GM23338 (cell line): ENCODE data around the gene SSX3. TPM values are rescaled to one million over a fixed set of nuclear protein-coding genes. Genes with fewer than 3 reads are reported as not detected.
A peak's percentile ranks its signal among the peaks of the same experiment; 100 is the strongest.
"Not testable (repeated sequence)": the region's sequence is repeated elsewhere in the genome, so short reads cannot be mapped to it uniquely, and the experiment has no call there.

Source experiments
- ATAC-seq: fragments of 200-7000 bp; cut with Tn5 transposase; 3 replicates; pipeline ENCODE4 v1.9.1; 2020
- DNase-seq: peaks from one replicate; pipeline ENCODE4 v3.0.0-alpha.2; 2015; ENCODE audit warnings: low spot score
- H2AFZ ChIP-seq: fragments of 200-600 bp; sonication (generic); 2 replicates; pipeline ENCODE4 v1.8.0; 2016; ENCODE audit warnings: antibody characterized with exemption, mild to moderate bottlenecking, moderate library complexity
- H3F3A ChIP-seq: fragments of 200-600 bp; sonication (generic); replicated peaks from 2 replicates; pipeline ENCODE4 v1.8.0; 2017; ENCODE audit warnings: antibody characterized with exemption, mixed run types, low read depth
- H3K27ac ChIP-seq: fragments of 200-600 bp; sonication (generic); 2 replicates; pipeline ENCODE4 v1.6.1; 2016; ENCODE audit warnings: low read depth
- H3K27me3 ChIP-seq: fragments of 200-600 bp; sonication (generic); 2 replicates; pipeline ENCODE4 v1.8.0; 2016; ENCODE audit warnings: mild to moderate bottlenecking, mixed run types, moderate library complexity; ENCODE audit not compliant: insufficient read depth
- H3K36me3 ChIP-seq: fragments of 200-600 bp; sonication (generic); 2 replicates; pipeline ENCODE4 v1.8.0; 2016; ENCODE audit warnings: mild to moderate bottlenecking; ENCODE audit not compliant: insufficient read depth
- H3K4me1 ChIP-seq: fragments of 200-600 bp; sonication (generic); 2 replicates; pipeline ENCODE4 v1.8.0; 2016; ENCODE audit warnings: mild to moderate bottlenecking, moderate library complexity; ENCODE audit not compliant: insufficient read depth
- H3K4me2 ChIP-seq: fragments of 200-600 bp; sonication (generic); 2 replicates; pipeline ENCODE4 v1.7.1; 2017; ENCODE audit warnings: mixed run types
- H3K4me3 ChIP-seq: fragments of 200-600 bp; sonication (generic); 2 replicates; pipeline ENCODE4 v1.6.1; 2016; ENCODE audit warnings: mixed run types
- H3K79me2 ChIP-seq: fragments of 200-600 bp; sonication (generic); replicated peaks from 2 replicates; pipeline ENCODE4 v1.8.0; 2017; ENCODE audit warnings: mild to moderate bottlenecking; ENCODE audit not compliant: insufficient read depth
- H3K9me2 ChIP-seq: fragments of 200-600 bp; sonication (generic); 2 replicates; pipeline ENCODE4 v1.8.0; 2017; ENCODE audit not compliant: insufficient read depth
- H4K20me1 ChIP-seq: fragments of 200-600 bp; sonication (generic); replicated peaks from 2 replicates; pipeline ENCODE4 v1.8.0; 2017; ENCODE audit warnings: mild to moderate bottlenecking; ENCODE audit not compliant: insufficient read depth
- H3K27ac Mint-ChIP-seq: 2 replicates; pipeline ENCODE4 v1.8.0; 2020; ENCODE audit warnings: inconsistent platforms, mild to moderate bottlenecking, moderate library complexity, mixed read lengths
- H3K27me3 Mint-ChIP-seq: 3 replicates; pipeline ENCODE4 v1.8.0; 2022; ENCODE audit warnings: low read depth, mild to moderate bottlenecking, moderate library complexity, mixed read lengths, inconsistent platforms; ENCODE audit not compliant: insufficient read depth, poor library complexity
- H3K36me3 Mint-ChIP-seq: 3 replicates; pipeline ENCODE4 v1.8.0; 2021; ENCODE audit warnings: low read depth, mild to moderate bottlenecking, inconsistent platforms, moderate library complexity, mixed read lengths
- H3K4me1 Mint-ChIP-seq: 3 replicates; pipeline ENCODE4 v1.8.0; 2020; ENCODE audit warnings: mild to moderate bottlenecking, inconsistent platforms, mixed read lengths
- H3K4me3 Mint-ChIP-seq: 3 replicates; pipeline ENCODE4 v1.8.0; 2021; ENCODE audit warnings: moderate library complexity, mild to moderate bottlenecking, inconsistent platforms, mixed read lengths
- H3K9me3 Mint-ChIP-seq: 3 replicates; pipeline ENCODE4 v1.8.0; 2020; ENCODE audit warnings: moderate library complexity, mild to moderate bottlenecking, inconsistent platforms, mixed read lengths
- long read RNA-seq: library from polyadenylated mRNA; unstranded; transcript quantifications from one replicate; pipeline ENCODE4 v2.0.0, GENCODE V29; 2020; ENCODE audit not compliant: unreplicated experiment
- polyA plus RNA-seq: library from polyadenylated mRNA; unstranded; fragments of >200 nt; fragmentation: Nextera tagmentation; extraction: Ambion mirVana; gene quantifications from 2 replicates; pipeline ENCODE4 v1.2.1, GENCODE V29; 2016
- total RNA-seq: library from RNA; depleted of rRNA; stranded (reverse); fragments of >200 nt; shearing (Covaris generic); gene quantifications from 2 replicates; pipeline ENCODE4 v1.2.3, GENCODE V29; 2014; rRNA removed

Gene SSX3, protein sequence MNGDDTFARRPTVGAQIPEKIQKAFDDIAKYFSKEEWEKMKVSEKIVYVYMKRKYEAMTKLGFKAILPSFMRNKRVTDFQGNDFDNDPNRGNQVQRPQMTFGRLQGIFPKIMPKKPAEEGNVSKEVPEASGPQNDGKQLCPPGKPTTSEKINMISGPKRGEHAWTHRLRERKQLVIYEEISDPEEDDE
- total RNA-seq (not detected in 2 replicates), polyA plus RNA-seq (0.28 TPM in 1 of 2 replicates, not detected in the other)
- long read RNA-seq, result 0 reads

DNA sequence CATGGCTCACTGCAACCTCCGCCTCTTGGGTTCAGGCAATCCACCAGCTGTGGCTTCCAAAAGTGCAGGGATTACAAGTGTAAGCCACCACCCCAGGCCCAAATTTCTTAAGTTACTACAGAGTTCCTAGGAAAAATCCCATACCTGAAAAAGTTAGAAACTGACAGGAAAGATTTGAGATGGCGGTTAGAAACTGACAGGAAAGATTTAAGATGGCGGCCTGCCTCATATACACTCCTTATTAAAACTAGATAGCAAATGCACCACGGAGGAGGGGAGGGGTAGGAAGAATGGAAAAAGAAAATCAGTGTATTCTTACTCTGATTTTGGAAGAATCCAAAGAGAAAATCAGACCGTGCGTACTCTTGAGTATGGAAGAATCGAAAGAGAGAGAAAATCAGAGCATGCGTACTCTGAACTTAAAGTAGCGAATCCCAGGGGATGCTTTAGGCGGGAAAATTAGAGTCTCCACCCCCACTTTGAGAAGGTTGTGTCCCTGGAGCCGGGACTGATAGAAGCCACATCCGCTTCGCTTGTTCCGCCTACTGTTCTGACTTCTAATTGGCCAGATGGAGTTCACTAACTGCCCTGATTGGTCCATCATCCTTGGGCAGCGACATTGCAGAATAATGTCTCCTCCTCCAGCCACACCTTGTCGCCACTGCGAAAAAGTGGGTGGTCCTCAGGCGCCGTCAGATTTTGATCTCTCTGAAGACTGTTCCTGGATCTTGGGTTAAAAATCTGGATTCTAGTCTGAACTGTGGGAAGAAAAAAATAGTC, at the start of gene SSX3:
Gene SSX3, minus strand, starts transcription at position 389 of the 780 bp plus-strand sequence. CDS start 1,454 bp downstream, outside the sequence.
- not testable (repeated sequence) for H3K4me1 ChIP-seq, H3K36me3 ChIP-seq, H3K9me2 ChIP-seq, DNase-seq, H3K4me2 ChIP-seq, H3K79me2 ChIP-seq, H3K4me1 Mint-ChIP-seq, H3K27ac Mint-ChIP-seq, H3K27ac ChIP-seq, ATAC-seq, H4K20me1 ChIP-seq, H3K9me3 Mint-ChIP-seq, H3K36me3 Mint-ChIP-seq, H3K27me3 ChIP-seq, H3F3A ChIP-seq, H3K4me3 ChIP-seq, H3K27me3 Mint-ChIP-seq, H2AFZ ChIP-seq, H3K4me3 Mint-ChIP-seq

DNA sequence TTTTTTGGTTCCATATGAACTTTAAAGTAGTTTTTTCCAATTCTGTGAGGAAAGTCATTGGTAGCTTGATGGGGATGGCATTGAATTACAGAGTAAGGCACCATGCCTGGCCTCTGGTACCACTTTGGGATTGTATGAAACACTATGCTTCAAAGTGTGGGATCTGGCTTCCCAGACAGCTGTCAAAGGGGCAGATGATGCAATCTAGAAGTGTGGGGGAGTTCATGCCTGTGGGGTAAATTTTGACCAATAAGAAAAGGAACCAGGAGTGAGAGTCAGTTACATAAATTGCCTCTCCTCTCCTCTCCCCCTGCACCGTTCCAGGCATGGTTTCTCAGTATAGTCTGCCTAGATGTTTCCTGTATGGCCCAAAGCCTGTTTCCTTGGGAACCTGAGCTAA, 41.3 kb upstream of the SSX3 start:
- not testable (repeated sequence) for H3K36me3 Mint-ChIP-seq, H3K36me3 ChIP-seq, H3F3A ChIP-seq, H3K27ac Mint-ChIP-seq, H3K4me1 ChIP-seq, H3K9me2 ChIP-seq, H3K27ac ChIP-seq, H3K9me3 Mint-ChIP-seq, H3K27me3 Mint-ChIP-seq, H3K27me3 ChIP-seq, ATAC-seq, H3K4me3 Mint-ChIP-seq, H3K4me2 ChIP-seq, H3K4me1 Mint-ChIP-seq, H3K79me2 ChIP-seq, H2AFZ ChIP-seq, H4K20me1 ChIP-seq, H3K4me3 ChIP-seq
- peak; percentile 0 for DNase-seq

DNA sequence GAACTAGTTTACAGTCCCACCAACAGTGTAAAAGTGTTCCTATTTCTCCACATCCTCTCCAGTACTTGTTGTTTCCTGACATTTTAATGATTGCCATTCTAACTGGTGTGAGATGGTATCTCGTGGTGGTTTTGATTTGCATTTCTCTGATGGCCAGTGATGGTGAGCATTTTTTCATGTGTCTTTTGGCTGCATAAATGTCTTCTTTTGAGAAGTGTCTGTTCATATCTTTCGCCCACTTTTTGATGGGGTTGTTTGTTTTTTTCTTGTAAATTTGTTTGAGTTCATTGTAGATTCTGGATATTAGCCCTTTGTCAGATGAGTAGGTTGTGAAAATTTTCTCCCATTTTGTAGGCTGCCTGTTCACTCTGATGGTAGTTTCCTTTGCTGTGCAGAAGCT, 40.4 kb upstream of the SSX3 start:
- not testable (repeated sequence) for H3K9me2 ChIP-seq, ATAC-seq, H3K4me3 Mint-ChIP-seq, H3K27ac ChIP-seq, H3K27me3 Mint-ChIP-seq, H3K36me3 Mint-ChIP-seq, H3F3A ChIP-seq, H3K36me3 ChIP-seq, H3K4me1 Mint-ChIP-seq, DNase-seq, H3K4me3 ChIP-seq, H3K4me2 ChIP-seq, H3K27me3 ChIP-seq, H3K27ac Mint-ChIP-seq, H3K9me3 Mint-ChIP-seq, H4K20me1 ChIP-seq, H3K4me1 ChIP-seq, H3K79me2 ChIP-seq, H2AFZ ChIP-seq

DNA sequence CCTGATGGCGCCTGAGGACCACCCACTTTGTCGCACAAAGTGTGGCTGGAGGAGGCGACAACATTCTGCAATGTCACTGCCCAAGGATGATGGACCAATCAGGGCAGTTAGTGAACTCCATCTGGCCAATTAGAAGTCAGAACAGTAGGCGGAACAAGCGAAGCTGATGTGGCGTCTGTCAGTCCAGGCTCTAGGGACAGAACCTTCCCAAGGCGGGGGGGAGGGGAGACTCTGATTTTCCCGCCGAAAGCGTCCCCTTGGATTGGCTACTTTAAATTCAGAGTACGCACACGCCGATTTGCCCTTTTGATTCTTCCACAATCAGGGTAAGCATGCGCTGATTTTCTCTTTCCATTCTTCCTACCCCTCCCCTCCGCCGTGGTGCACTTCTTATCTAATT, 26.7 kb upstream of the SSX3 start, which contains the start of gene SSX4:
Gene SSX4, plus strand, starts transcription at position 301 of the 400 bp plus-strand sequence. CDS start 515 bp downstream, outside the sequence.
- H3K27ac ChIP-seq, H2AFZ ChIP-seq, H3K4me3 Mint-ChIP-seq, H3K79me2 ChIP-seq, H3K4me1 ChIP-seq, H3K9me3 Mint-ChIP-seq, H3K36me3 ChIP-seq, H3K36me3 Mint-ChIP-seq, H3K27ac Mint-ChIP-seq, DNase-seq, H3K27me3 ChIP-seq, H3K27me3 Mint-ChIP-seq, H3K4me2 ChIP-seq, H4K20me1 ChIP-seq, H3K4me1 Mint-ChIP-seq, ATAC-seq, H3K4me3 ChIP-seq, H3F3A ChIP-seq, H3K9me2 ChIP-seq: not testable (repeated sequence)

DNA sequence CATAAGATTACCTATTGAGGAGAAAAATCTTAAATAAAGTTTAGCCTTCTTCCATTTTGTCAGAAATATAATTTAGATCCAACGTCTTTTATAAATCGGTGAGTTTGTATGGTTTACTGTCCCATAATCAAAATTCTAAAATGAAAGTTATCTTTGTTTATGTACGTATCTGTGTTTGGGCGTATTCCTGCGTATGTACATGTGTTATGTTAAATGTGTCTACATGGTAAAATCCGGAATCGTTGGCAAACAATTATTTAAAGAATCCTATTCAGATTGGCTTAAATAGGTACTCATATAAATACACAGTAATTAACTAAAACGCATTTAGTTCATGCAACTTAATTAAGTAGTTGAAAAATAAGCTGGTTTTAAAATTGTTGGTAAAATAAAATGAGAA, 13.9 kb upstream of the SSX3 start:
- H3K27me3 ChIP-seq, H2AFZ ChIP-seq, ATAC-seq, H3K4me1 ChIP-seq, H3K4me1 Mint-ChIP-seq, H3K36me3 Mint-ChIP-seq, H3K36me3 ChIP-seq, H3K4me3 ChIP-seq, H3K4me2 ChIP-seq, H3K27ac ChIP-seq, H4K20me1 ChIP-seq, H3K4me3 Mint-ChIP-seq, DNase-seq, H3K9me3 Mint-ChIP-seq, H3K79me2 ChIP-seq, H3K27me3 Mint-ChIP-seq, H3K9me2 ChIP-seq, H3F3A ChIP-seq, H3K27ac Mint-ChIP-seq: not testable (repeated sequence)

DNA sequence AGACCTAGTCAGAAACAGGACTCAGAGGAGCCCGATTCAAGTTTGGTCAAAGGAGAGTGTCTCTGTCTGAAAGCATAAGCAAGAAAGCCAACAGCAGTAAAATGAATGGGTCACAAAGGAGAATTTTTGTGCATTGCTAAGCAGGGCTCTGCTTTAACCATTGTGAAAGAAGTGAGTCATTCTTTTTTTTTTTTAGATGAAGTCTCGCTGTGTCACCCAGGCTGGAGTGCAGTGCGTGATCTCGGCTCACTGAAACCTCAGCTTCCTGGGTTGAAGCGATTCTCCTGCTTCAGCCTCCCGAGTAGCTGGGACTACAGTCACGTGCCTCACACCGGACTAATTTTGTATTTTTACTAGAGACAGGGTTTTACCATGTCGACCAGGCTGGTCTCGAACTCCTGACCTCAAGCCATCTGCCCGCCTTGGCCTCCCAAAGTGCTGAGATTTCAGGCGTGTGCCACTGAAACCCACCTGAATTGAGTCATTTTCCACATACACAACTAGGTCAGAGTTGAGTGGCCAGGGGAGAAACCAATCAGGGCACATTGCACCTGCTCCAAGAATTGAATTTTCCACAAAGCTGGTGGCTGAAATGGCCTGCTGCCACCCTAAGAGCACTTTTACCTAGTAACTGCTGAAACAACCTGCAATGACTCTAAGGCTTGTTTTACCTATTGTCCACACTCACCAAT, 11.4 kb upstream of the SSX3 start:
- H3K9me2 ChIP-seq, H3K4me1 Mint-ChIP-seq, DNase-seq, H3K27me3 ChIP-seq, H3K27ac Mint-ChIP-seq, ATAC-seq, H3K4me2 ChIP-seq, H3K27ac ChIP-seq, H3K36me3 Mint-ChIP-seq, H3K27me3 Mint-ChIP-seq, H3K36me3 ChIP-seq, H3K4me1 ChIP-seq, H3K4me3 ChIP-seq, H4K20me1 ChIP-seq, H3F3A ChIP-seq, H3K4me3 Mint-ChIP-seq, H3K79me2 ChIP-seq, H2AFZ ChIP-seq, H3K9me3 Mint-ChIP-seq: not testable (repeated sequence)
